ENCODE data around the gene DOCK4.

DOCK4 gene

GRCh38 chr7:111980725-111981124 is 225.5 kb downstream of the DOCK4 start:
- no peak for DNase-seq (ENCODE audit: low spot score)
- in situ Hi-C loops (cut with MboI; ENCODE audit: low pct_unique_long_range_greater_than_20kb, low sequenced_read_pairs, unreplicated experiment), result no loop called here
- TF ChIP-seq, protein P1, sequence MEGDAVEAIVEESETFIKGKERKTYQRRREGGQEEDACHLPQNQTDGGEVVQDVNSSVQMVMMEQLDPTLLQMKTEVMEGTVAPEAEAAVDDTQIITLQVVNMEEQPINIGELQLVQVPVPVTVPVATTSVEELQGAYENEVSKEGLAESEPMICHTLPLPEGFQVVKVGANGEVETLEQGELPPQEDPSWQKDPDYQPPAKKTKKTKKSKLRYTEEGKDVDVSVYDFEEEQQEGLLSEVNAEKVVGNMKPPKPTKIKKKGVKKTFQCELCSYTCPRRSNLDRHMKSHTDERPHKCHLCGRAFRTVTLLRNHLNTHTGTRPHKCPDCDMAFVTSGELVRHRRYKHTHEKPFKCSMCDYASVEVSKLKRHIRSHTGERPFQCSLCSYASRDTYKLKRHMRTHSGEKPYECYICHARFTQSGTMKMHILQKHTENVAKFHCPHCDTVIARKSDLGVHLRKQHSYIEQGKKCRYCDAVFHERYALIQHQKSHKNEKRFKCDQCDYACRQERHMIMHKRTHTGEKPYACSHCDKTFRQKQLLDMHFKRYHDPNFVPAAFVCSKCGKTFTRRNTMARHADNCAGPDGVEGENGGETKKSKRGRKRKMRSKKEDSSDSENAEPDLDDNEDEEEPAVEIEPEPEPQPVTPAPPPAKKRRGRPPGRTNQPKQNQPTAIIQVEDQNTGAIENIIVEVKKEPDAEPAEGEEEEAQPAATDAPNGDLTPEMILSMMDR (IDR thresholded peaks at IDR 0.05; ENCODE audit: extremely low read depth, insufficient read depth, missing control alignments), result no peak

GRCh38 chr7:111975346-111975745 is 230.9 kb downstream of the DOCK4 start:
- TF ChIP-seq, protein P1 (IDR thresholded peaks at IDR 0.05; ENCODE audit: extremely low read depth, insufficient read depth, missing control alignments), result no peak
- DNase-seq (ENCODE audit: low spot score), result no peak
- in situ Hi-C loops (cut with MboI; ENCODE audit: low pct_unique_long_range_greater_than_20kb, low sequenced_read_pairs, unreplicated experiment), result no loop called here

DNA sequence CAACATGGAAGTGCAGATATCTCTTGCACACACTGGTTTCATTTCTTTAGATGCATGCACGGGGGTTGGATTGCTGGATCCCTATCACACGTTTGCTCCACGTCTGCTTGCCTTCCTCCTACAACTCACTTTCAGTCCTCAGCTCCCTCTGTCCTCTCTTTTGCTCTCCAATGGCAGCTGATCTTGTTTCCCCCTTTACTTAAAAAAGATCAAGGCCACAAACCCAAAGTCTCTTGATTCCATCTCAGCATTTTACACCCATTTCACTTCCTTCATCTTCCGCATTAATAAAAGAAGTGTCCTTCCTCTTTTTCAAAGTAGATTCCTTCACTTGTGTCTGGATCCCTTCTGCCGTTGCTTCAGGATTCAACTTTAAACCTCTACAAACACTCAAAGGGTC is 245.2 kb downstream of the DOCK4 start:
- TF ChIP-seq, protein P1 (IDR thresholded peaks at IDR 0.05; ENCODE audit: extremely low read depth, insufficient read depth, missing control alignments), result no peak
- no peak for DNase-seq (ENCODE audit: low spot score)
- in situ Hi-C loops (cut with MboI; ENCODE audit: low pct_unique_long_range_greater_than_20kb, low sequenced_read_pairs, unreplicated experiment), result no loop called here

GRCh38 chr7:111958896-111959295 is 247.3 kb downstream of the DOCK4 start:
- no peak for DNase-seq (ENCODE audit: low spot score)
- in situ Hi-C loops (cut with MboI; ENCODE audit: low pct_unique_long_range_greater_than_20kb, low sequenced_read_pairs, unreplicated experiment), result no loop called here
- TF ChIP-seq, protein P1 (IDR thresholded peaks at IDR 0.05; ENCODE audit: extremely low read depth, insufficient read depth, missing control alignments), result no peak

DNA sequence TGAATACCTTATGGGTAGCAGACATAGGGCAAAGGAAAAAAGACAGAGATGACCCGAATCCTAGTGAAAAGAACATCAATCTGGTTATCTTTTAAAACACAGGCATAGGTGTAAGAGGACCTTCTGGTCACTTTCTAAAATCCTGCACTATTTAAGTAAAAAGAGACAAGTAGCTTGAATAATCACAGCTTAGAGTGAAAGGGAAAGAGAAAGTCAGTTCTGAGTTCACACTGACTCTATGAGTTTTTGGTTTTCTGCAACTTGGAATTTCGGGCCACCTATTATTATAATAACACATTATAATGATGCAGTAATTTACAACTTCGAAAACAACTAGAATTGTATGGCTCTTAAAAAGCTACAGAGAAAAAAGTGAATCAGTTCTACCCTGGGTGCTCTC is 247.8 kb downstream of the DOCK4 start:
- TF ChIP-seq, protein P1 (IDR thresholded peaks at IDR 0.05; ENCODE audit: extremely low read depth, insufficient read depth, missing control alignments), result no peak
- no peak for DNase-seq (ENCODE audit: low spot score)
- in situ Hi-C loops (cut with MboI; ENCODE audit: low pct_unique_long_range_greater_than_20kb, low sequenced_read_pairs, unreplicated experiment), result no loop called here

GRCh38 chr7:111955616-111956015 is 250.6 kb downstream of the DOCK4 start:
- DNase-seq (ENCODE audit: low spot score), result no peak
- in situ Hi-C loops (cut with MboI; ENCODE audit: low pct_unique_long_range_greater_than_20kb, low sequenced_read_pairs, unreplicated experiment), result no loop called here
- TF ChIP-seq, protein P1 (IDR thresholded peaks at IDR 0.05; ENCODE audit: extremely low read depth, insufficient read depth, missing control alignments), result no peak

All from GM13977 (cell line).